NCI-H82 (cell line): Measurements from ENCODE around the gene GNS.
"Not testable (repeated sequence)": the region's sequence is repeated elsewhere in the genome, so short reads cannot be mapped to it uniquely, and the experiment has no call there.

Experiments
- DNase-seq: peaks from one replicate; lab custom pipeline; 2025; lab: John Stamatoyannopoulos, UW

Gene GNS

DNA sequence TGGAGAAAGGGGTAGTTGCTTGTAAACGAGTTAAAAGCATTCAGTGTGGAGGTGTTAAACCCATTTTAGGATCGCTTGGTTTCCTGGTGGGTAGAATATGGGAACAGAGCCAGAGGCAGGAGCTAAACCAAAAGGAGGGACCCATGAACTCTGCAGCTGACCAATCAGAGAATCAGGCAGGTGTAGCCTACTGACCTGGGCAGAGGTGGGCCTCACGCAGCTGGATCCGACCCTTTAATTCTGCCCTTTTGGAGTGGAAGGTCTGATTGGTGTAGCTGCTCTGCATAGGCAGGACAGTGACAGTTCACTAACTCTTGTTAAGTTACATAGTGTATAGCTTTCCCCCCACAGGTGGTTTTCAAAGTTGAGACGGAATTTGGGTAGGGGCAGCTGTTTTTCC, 63.7 kb downstream of the GNS start:
- DNase-seq = no peak

GRCh38 chr12:64694130-64695040, 64.8 kb downstream of the GNS start:
- DNase-seq = peak; percentile 14

GRCh38 chr12:64691795-64692583, 67.2 kb downstream of the GNS start:
- peak; percentile 88 for DNase-seq

DNA sequence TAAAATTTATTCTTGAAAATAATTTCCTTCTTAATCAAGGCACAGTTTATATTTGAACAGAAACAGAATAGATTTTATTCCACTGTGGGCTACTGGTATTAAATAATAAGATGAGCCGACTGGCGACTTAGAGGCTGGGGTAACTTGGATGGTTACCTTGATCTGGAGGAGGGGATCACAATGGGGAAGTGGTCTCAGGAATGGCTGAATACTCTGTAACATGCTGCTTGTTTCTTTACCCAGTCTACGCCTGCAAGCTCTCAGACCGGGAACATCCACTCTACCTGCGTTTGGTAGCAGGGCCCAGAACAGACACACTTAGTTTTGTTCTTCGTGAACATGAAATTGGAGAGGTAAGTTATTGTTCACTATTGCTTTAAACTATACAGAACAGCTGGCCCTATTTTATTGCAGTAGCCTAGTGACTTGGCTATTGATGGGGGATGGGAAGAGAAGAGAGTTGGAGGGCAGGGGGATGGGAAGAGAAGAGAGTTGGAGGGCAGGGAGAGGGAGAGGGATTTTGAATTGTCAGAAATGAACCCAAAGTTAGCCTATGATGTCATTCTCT, 67.9 kb downstream of the GNS start:
- DNase-seq = peak; percentile 80

- not testable (repeated sequence) for DNase-seq
Measured at GRCh38 chr12:64690236-64690635, 69.0 kb downstream of the GNS start.

- DNase-seq = no peak
Measured at GRCh38 chr12:64688715-64689114, 70.5 kb downstream of the GNS start.

GRCh38 chr12:64688219-64688618, 71.0 kb downstream of the GNS start:
- no peak for DNase-seq

GRCh38 chr12:64687816-64688215, 71.4 kb downstream of the GNS start:
- no peak for DNase-seq

DNA sequence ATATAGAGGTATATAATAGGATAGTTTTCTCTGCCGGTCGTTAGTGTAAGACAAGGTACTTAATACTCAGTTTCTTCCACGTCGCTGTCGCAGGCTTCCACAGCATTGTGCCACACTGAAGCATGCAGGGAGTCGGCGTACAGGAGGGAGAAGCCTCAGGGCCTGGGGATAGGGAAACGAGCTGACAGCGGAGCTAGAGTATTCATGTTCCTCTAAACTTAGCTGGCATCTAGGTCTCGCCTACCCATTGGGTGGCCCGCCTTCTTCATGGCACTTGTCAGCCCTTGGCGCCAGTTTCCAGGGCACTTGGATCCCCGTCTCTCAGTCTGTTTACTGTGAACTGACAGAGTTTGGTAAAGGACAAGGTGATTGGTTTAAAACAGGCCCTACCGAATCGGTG, 73.6 kb downstream of the GNS start:
- no peak for DNase-seq

DNA sequence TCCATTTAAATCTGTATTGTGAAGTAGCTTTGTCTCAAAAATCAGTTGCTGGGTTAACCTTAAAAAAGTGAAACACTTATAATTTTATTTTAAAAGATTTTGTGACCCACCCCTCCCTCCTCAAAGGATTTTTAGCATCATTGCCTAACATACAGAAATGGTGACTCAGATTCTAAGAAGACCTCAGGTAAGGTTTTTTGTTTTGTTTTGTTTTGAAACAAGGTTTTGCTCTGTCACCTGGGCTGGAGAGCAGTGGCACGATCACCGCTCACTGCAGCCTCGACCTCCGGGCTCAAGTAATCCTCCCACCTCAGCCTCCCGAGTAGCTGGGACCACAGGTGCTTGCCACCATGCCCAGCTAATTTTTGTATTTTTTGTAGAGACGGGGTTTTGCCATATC, 74.2 kb downstream of the GNS start:
- DNase-seq = no peak

DNA sequence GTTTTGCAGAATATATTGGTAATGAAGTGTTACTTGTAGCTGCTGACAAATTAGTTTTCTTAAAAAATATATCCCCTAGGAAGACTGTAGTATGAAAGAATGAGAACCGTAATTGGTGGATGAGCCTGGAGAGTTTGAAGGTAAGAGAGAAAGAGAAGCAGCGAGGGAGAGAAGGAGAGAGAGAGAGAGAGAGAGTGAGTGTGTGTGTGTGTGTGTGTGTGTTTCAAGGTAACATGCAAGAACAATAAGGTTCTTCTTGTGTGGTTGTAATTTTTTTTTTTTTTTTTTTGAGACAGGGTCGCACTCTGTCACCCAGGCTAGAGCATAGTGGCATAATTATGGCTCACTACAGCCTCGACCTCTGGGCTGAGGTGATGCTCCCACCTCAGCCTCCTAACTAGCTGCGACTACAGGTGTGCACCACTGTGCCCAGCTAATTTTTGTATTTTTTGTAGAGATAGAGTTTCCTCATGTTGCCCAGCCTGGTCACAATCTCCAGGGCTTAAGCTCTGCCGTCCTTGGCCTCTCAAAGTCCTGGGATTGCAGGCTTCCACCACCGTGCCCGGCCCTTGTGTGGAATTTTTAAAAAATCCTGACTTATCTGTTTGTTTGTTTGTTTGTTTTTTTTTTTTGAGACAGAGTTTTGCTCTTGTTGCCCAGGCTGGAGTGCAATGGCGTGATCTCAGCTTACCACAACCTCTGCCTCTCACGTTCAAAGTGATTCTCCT, 75.2 kb downstream of the GNS start:
- DNase-seq = no peak

DNA sequence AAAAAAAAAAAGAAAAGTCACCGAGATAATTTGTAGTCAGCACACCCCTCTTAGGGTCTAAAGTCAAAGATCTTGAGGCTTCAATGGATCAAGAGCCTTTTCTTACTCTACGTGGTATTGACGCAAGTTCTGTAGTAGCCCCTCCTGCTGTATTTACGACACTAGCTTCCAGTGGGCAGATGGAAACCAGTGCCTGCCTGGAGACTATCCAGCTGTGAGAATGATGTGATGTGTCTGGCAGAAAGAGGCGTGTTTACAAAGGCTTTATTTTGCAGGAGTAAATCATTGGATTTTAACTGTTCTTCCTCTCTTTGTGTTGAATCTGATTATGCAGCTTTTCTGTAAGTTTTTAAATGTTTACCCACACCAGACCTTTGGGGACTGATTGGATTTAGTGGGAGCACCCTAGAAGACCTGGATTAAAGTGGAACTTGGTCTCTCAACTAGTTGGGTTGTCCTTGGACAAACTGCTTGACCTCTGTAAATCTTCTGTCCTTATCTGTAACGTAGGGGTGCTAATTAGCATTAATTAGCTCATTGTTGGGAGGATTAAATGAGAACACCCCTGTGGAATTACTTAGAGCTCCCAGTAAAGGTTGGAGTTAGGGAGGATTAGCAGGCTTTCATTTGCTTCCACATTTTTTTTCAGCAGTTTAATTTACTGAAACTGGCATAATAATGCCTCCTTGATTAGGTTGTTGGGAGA, 76.5 kb downstream of the GNS start:
- DNase-seq = peak; percentile 98

GRCh38 chr12:64681200-64682052, 77.8 kb downstream of the GNS start:
- peak; percentile 80 for DNase-seq

DNA sequence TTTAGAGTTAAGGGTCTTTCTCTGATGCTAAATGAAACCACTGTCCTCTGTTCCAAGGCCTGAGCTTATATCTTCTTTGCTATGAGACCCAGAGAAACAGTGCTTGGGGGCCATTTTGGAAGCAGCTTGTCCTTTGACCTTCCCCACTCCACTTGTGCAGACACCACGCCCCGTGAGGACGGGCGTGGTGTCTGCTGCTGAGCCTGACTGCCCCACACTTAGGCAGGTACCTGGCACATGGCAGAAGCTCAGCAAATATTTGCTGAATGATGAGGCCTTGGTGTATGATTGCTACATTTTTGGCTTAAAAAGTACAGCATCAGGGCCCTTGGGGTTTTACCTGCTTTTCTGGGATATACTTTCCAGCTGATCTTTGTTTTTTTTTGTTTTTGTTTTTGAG, 79.0 kb downstream of the GNS start:
- DNase-seq = no peak

- no peak for DNase-seq
Measured at GRCh38 chr12:64679487-64680001, 79.7 kb downstream of the GNS start.

DNA sequence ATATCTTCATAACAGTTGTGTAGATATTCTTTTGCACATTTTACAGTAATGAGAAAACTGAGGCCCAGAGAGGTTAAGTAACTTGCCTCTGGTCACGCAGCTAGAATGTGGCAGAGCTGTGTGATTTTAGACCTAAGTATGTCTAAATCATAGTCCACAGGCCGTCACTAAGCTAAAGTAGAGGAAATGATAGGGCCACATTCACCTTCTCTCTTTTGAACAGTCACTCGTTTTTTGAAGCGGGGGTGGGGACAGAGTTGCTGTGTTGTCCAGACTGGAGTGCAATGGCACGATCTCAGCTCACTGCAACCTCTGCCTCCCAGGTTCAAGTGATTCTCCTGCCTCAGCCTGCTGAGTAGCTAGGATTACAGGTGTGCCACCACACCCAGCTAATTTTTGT, 80.4 kb downstream of the GNS start:
- DNase-seq = no peak

- DNase-seq = no peak
Measured at GRCh38 chr12:64678248-64678647, 81.0 kb downstream of the GNS start.

DNA sequence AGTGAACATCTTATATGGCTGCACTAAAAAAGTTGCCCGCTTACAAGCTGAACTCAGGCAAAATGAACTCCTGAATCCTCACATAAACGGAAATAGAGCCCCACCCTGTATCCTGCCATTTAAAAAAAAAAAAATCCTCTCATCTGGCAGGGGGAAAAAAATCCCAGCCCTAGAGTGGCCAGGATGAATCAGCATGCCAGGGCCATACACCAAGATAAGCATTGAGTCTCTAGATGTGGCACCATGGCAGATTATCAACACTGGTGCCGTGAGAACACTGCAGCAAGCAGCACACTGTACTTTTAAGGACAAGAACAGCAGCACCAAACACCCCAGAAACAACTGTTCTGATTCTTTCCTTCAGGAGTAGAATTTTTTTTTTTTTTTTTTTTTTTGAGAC, 83.4 kb downstream of the GNS start:
- no peak for DNase-seq

DNA sequence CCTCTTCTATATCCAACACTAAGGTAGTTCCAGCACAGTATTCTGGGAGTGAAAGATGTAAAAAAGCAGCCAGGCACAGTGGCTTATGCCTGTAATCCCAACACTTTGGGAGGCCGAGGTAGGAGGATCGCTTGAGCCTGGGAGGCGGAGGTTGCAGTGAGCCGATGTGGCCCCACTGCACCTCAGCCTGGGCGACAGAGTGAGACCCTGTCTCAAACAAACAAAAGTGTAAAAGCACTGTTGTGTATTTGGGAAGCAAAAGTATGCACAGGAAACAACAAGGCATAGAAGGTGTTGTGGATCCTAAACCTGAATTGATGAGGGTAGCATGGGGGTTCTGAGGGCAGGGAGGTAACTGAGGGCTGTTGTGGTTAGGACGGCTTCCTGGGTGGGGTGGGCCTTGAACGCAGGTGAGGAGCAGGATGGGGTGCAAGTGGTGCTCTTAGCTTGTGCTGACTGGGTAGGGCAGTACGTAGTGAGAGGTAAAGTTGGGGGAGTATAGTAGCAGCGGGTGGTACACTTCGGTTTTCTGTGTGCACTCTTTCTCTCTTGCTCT, 84.8 kb downstream of the GNS start:
- DNase-seq = no peak
